ENCODE results near the gene NUBP2. TPM values are rescaled to one million over a fixed set of nuclear protein-coding genes. Genes with fewer than 3 reads are reported as not detected.

The NUBP2 gene
- total and polyA plus RNA-seq, 2 donors (not counting 1 experiment from before 2014, with no cell fraction given): 13.5 to 43.6 TPM

Other genes with a start within 250 kb of the NUBP2 start
- 10.3 and 12.4 TPM in 2 replicates for gene TMEM204, start 249.3 kb upstream of the NUBP2 start, total RNA-seq
- 9.6 and 10.9 TPM in 2 replicates for gene TMEM204, start 249.3 kb upstream of the NUBP2 start, polyA plus RNA-seq
- gene IFT140, start 170.9 kb upstream of the NUBP2 start, total RNA-seq: 33.4 and 34.3 TPM in 2 replicates
- gene IFT140, start 170.9 kb upstream of the NUBP2 start, polyA plus RNA-seq: 5.3 and 6.2 TPM in 2 replicates
- gene CRAMP1, start 170.6 kb upstream of the NUBP2 start, total RNA-seq: 4.6 and 7.8 TPM in 2 replicates
- 6.2 and 7.4 TPM in 2 replicates for gene CRAMP1, start 170.6 kb upstream of the NUBP2 start, polyA plus RNA-seq
- 15.5 and 22.9 TPM in 2 replicates for gene JPT2, start 104.7 kb upstream of the NUBP2 start, total RNA-seq
- gene JPT2, start 104.7 kb upstream of the NUBP2 start, polyA plus RNA-seq: 41.2 and 55.2 TPM in 2 replicates
- 24.1 and 36.3 TPM in 2 replicates for gene MAPK8IP3, start 76.8 kb upstream of the NUBP2 start, total RNA-seq
- 7.9 and 9.4 TPM in 2 replicates for gene MAPK8IP3, start 76.8 kb upstream of the NUBP2 start, polyA plus RNA-seq
- gene NME3, start 11.4 kb upstream of the NUBP2 start, total RNA-seq: 61.9 and 69.7 TPM in 2 replicates
- 8.7 and 9.9 TPM in 2 replicates for gene NME3, start 11.4 kb upstream of the NUBP2 start, polyA plus RNA-seq
- gene EME2, start 10.2 kb upstream of the NUBP2 start, total RNA-seq: 5.4 and 8.3 TPM in 2 replicates
- 2.2 and 2.7 TPM in 2 replicates for gene EME2, start 10.2 kb upstream of the NUBP2 start, polyA plus RNA-seq
- gene MRPS34, start 9.8 kb upstream of the NUBP2 start, total RNA-seq: 58.6 and 74.3 TPM in 2 replicates
- gene MRPS34, start 9.8 kb upstream of the NUBP2 start, polyA plus RNA-seq: 40.1 and 61.5 TPM in 2 replicates
- gene SPSB3, start 389 bp upstream of the NUBP2 start, total RNA-seq: 30.6 and 32.7 TPM in 2 replicates
- gene SPSB3, start 389 bp upstream of the NUBP2 start, polyA plus RNA-seq: 7.7 and 9.6 TPM in 2 replicates
- gene IGFALS, start 10.7 kb downstream of the NUBP2 start, total RNA-seq: not detected in 2 replicates
- not detected in 2 replicates for gene IGFALS, start 10.7 kb downstream of the NUBP2 start, polyA plus RNA-seq
- 29.8 and 47.4 TPM in 2 replicates for gene HAGH, start 43.9 kb downstream of the NUBP2 start, total RNA-seq
- 18.4 and 24.0 TPM in 2 replicates for gene HAGH, start 43.9 kb downstream of the NUBP2 start, polyA plus RNA-seq
- gene FAHD1, start 44.2 kb downstream of the NUBP2 start, total RNA-seq: 66.0 and 78.3 TPM in 2 replicates
- gene FAHD1, start 44.2 kb downstream of the NUBP2 start, polyA plus RNA-seq: 28.3 and 37.4 TPM in 2 replicates
- gene MEIOB, start 89.2 kb downstream of the NUBP2 start, total RNA-seq: not detected in 2 replicates
- gene MEIOB, start 89.2 kb downstream of the NUBP2 start, polyA plus RNA-seq: 0.05 TPM in 1 of 2 replicates, not detected in the other
- not detected in 2 replicates for gene HS3ST6, start 135.5 kb downstream of the NUBP2 start, total RNA-seq
- not detected in 2 replicates for gene HS3ST6, start 135.5 kb downstream of the NUBP2 start, polyA plus RNA-seq
- 5.6 and 7.1 TPM in 2 replicates for gene MSRB1, start 160.2 kb downstream of the NUBP2 start, total RNA-seq
- 21.4 and 25.6 TPM in 2 replicates for gene MSRB1, start 160.2 kb downstream of the NUBP2 start, polyA plus RNA-seq
- gene RPL3L, start 171.7 kb downstream of the NUBP2 start, total RNA-seq: not detected in 2 replicates
- gene RPL3L, start 171.7 kb downstream of the NUBP2 start, polyA plus RNA-seq: not detected in 2 replicates
- gene NDUFB10, start 176.6 kb downstream of the NUBP2 start, total RNA-seq: 149 TPM in 2 replicates
- 123 and 152 TPM in 2 replicates for gene NDUFB10, start 176.6 kb downstream of the NUBP2 start, polyA plus RNA-seq
- gene RPS2, start 181.9 kb downstream of the NUBP2 start, total RNA-seq: 2,596 and 3,027 TPM in 2 replicates
- 1,683 and 2,648 TPM in 2 replicates for gene RPS2, start 181.9 kb downstream of the NUBP2 start, polyA plus RNA-seq
- gene RNF151, start 183.9 kb downstream of the NUBP2 start, total RNA-seq: not detected in 2 replicates
- gene RNF151, start 183.9 kb downstream of the NUBP2 start, polyA plus RNA-seq: not detected in 2 replicates
- gene TBL3, start 189.1 kb downstream of the NUBP2 start, total RNA-seq: 20.0 and 23.9 TPM in 2 replicates
- 14.6 and 25.4 TPM in 2 replicates for gene TBL3, start 189.1 kb downstream of the NUBP2 start, polyA plus RNA-seq
- under 0.01 TPM in 1 of 2 replicates, not detected in the other for gene NOXO1, start 198.5 kb downstream of the NUBP2 start, total RNA-seq
- 0.03 TPM in 2 replicates for gene NOXO1, start 198.5 kb downstream of the NUBP2 start, polyA plus RNA-seq
- 13.1 and 13.2 TPM in 2 replicates for gene GFER, start 201.2 kb downstream of the NUBP2 start, total RNA-seq
- gene GFER, start 201.2 kb downstream of the NUBP2 start, polyA plus RNA-seq: 7.5 and 12.5 TPM in 2 replicates
- 1.5 and 1.8 TPM in 2 replicates for gene SYNGR3, start 207.0 kb downstream of the NUBP2 start, total RNA-seq
- gene SYNGR3, start 207.0 kb downstream of the NUBP2 start, polyA plus RNA-seq: 1.8 and 6.0 TPM in 2 replicates
- 10.8 and 18.8 TPM in 2 replicates for gene ZNF598, start 226.9 kb downstream of the NUBP2 start, total RNA-seq
- gene ZNF598, start 226.9 kb downstream of the NUBP2 start, polyA plus RNA-seq: 11.6 and 18.7 TPM in 2 replicates
- gene NPW, start 236.8 kb downstream of the NUBP2 start, total RNA-seq: 0.26 and 0.99 TPM in 2 replicates
- gene NPW, start 236.8 kb downstream of the NUBP2 start, polyA plus RNA-seq: 0.06 and 0.20 TPM in 2 replicates
- 16.9 and 21.5 TPM in 2 replicates for gene NHERF2, start 243.9 kb downstream of the NUBP2 start, total RNA-seq
- gene NHERF2, start 243.9 kb downstream of the NUBP2 start, polyA plus RNA-seq: 30.7 and 38.0 TPM in 2 replicates

Data from fibroblast of lung (primary cell).